Nucleus accumbens (tissue), 56 donors: ENCODE results near the gene CNST.
"Not testable (repeated sequence)": the region's sequence is repeated elsewhere in the genome, so short reads cannot be mapped to it uniquely, and the experiment has no call there.

Source experiments
- DNase-seq, 56 donors: peaks; one replicate each; lab custom pipeline; 2025; lab: John Stamatoyannopoulos, UW

Gene CNST

DNA sequence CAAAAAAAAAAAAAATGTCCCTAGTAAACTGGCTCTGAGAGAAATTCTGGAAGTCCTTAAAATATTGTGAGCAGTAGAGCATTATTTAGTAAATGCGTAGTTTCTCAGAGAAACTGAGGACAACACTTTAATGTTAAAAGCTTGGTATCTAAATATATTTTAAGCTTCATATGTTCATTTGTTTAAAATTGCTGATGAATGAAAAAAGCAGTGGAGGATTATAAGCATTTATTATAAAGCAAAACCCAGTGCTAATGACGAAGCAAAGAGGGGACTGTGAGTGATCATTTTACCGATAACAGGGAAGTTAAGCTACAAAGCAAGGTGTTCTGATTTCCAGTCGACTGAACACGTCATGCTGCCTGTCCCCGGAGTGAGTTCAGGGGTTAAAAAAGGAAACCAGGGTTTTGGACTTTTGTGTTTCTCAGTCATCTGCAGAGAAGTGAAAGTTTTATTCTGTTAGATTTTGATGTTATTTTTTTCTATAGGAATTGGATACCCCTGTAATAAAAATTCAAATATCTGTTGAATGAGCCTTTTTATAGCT lies 93.4 kb downstream of the CNST start:
- no peak for DNase-seq

- DNase-seq, result no peak
Observed at GRCh38 chr1:246661451-246661850, 95.2 kb downstream of the CNST start.

GRCh38 chr1:246667773-246668172 lies 101.5 kb downstream of the CNST start:
- no peak for DNase-seq

- peak in 16 of 56 donors; percentile 1 to 62 (median 26) for DNase-seq
Observed at GRCh38 chr1:246669659-246670058, 103.4 kb downstream of the CNST start.

DNA sequence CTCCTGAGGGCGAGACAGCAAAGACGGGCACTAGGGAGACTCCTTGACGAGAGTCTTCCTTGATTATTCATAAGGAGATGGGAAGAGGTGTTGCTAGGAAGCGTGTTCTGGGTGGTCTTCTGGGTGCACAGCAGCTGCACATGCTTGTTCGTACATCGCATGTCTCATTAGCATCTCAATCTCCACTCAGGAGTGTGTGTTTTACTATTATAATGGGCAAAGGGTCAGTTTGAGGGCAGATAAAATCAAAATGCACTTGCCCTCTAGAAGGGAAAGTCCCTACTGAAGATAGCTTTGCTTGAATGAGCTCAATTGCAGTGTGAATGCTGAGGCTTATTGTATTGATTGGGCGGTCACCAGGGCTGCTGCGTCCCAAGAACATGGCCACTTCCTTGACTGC lies 107.8 kb downstream of the CNST start:
- no peak for DNase-seq

- DNase-seq, result no peak
Observed at GRCh38 chr1:246677842-246678241, 111.6 kb downstream of the CNST start.

DNA sequence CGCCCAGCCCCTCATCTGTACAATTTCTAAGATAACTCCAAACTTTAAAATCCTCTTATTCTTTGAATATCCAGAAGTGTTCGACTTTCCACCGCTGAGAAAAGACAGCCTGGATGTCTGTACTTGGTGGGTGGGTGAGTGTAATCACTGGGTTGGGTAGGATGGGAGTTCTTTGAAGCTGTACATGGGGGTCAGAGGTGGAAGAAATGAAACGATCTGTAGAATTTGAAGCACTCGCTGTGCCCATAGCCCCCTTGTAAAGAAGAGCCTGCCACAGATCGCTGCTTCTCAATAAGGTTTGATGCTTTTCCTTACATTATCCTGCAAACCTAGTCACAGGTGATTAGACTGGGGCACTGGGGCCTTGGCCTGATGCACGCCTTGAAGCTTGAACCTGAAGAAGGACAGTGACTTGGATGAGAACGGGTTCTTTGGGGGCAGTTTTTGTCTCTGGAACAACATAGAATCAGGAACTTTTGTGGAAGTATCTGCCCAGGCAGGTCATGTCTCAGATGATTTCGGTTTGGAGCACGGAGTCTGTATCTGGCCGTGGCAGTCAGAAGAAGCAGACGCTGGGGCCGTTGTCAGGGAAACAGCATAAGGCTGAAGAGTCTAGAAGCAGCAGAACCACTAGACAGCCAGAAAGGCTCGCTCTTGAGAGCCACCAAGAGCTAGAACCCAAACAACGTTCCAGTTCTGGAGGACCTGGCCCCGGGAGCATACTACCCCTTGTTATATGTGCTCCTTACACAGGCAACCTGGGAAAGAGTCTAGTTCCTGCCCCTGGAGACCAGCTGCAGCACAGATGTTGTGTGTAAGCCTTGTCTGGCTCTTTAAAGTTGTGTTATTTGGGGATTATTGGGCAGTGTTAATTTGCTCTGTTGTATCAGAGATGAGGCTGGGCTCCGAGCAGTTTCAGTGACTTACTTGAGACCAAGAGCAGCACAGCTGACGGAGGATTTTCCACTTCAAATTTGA lies 112.8 kb downstream of the CNST start:
- peak in 5 of 56 donors; percentile 7 to 22 (median 11) for DNase-seq

- DNase-seq, result no peak
Observed at GRCh38 chr1:246679794-246680177, 113.5 kb downstream of the CNST start.

GRCh38 chr1:246680190-246680589 lies 113.9 kb downstream of the CNST start:
- DNase-seq, result no peak

GRCh38 chr1:246680696-246681130 lies 114.5 kb downstream of the CNST start:
- DNase-seq, result peak in 4 of 56 donors; percentile 5 to 51 (median 16)

DNA sequence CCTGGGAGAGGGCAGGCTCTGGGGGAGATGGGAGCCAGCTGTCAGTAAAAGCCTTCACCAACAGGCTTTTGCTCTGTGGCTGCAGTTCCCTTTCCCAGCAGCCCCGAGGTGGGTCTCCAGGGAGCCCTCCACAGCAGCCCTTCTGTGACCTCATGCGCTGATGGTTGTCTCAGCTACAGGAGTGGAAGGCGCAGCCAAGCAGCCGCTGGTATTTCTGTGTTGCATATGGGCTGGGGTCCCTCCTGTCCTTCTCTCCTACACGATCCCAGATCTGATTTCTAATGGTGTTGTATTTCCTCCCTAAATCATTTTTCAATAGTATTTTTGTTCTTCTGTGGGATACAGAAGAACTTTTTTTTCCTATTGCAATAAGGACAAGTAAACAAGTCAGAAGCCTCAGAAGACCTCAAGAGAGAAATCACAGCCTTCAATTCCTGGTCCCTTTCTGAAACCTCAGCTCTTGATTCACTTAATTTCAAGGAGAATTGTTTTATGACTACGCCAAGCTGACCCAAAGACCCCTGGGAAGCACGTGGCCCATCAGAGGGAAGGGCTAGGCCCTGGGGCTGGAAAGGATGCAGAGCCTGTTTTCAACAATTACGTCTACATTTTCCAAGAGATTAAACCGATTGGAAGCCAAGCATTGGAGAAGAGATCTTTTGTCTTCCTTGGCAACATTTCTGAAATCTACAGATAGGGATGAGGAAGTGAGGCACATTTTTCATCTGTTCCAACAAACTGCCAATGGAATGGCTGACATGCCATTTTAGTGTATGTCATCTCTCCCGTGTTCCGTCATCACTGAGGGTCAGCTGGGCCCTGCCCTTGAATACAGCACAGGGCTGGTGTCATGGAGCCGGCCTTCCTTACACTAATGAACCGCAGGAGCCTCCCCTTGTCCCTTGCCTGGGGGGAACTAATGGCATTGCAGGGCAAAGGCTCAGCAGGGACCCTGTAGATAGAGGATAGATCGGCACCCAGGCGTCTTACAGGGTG lies 115.9 kb downstream of the CNST start:
- no peak for DNase-seq

- DNase-seq, result no peak
Observed at GRCh38 chr1:246683521-246683920, 117.3 kb downstream of the CNST start.

DNA sequence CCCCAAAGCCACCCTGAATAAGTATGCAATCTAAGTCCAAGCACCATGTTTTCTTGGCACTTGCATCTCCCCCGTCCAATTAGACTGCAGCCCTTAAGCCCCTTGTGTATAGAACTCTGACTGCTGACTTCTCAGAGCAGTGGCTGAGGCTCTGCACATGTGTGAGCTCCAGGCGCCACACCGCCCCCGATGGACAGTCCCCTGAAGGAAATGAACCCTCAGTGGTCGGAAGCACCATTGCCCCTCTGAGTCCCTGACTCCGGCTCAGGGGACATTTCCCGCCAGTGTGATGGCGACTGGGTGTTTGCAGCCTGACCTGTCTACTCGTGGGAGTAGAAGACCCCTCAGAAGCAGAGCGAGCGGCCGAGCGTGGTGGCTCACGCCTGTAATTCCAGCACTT lies 120.7 kb downstream of the CNST start:
- DNase-seq, result no peak

DNA sequence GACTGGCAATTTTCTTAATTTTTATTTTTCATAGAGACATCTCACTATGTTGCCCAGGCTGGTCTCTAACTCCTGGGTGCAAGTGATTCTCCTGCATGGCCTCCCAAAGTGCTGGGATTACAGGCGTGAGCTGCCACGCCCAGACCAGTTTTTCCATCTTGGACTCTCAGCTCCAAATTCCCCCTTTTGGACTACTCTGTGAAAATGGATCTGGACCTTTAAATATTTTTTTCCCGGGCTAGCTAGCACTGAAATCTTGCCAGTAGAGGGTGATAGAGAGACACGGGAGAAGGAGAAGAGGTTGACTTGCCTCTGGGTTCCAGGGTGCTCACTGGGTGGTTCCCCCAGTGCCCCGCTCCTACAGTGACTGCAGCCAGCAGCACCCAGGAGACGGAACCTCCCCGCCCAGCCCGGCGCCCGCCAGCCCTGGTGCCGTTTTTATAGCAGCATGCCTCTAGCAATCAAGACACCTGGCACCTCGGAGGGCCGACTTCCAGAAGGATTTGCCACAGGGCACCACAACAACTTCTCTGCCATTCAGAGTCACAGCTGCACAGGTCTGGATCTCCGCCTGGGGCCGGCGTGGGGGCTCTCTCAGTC lies 123.3 kb downstream of the CNST start:
- DNase-seq, result peak in 44 of 56 donors; percentile 7 to 72 (median 39)

DNA sequence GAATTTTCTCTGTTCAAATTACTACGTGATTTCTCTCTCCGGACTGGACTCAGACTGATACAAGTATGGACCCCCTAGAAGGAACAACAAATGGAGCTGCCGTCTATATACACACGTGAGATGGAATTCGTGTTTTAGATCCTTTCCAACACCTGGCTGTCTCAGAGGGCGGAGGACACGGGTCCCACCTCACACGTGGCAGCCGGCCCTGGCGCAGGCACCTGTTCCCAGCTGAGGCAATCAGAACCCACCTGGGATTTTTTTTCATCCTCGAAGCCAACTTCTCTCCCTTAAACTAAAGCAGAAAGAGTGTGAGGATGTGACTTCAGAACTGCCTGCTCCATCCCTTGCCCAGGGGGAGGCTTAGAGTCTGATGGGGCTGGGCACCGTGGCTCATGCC lies 123.8 kb downstream of the CNST start:
- DNase-seq, result no peak

- peak in 18 of 56 donors; percentile 10 to 63 (median 32) for DNase-seq
Observed at GRCh38 chr1:246691622-246692495, 125.6 kb downstream of the CNST start.

GRCh38 chr1:246694213-246694895 lies 128.1 kb downstream of the CNST start:
- not testable (repeated sequence) for DNase-seq

DNA sequence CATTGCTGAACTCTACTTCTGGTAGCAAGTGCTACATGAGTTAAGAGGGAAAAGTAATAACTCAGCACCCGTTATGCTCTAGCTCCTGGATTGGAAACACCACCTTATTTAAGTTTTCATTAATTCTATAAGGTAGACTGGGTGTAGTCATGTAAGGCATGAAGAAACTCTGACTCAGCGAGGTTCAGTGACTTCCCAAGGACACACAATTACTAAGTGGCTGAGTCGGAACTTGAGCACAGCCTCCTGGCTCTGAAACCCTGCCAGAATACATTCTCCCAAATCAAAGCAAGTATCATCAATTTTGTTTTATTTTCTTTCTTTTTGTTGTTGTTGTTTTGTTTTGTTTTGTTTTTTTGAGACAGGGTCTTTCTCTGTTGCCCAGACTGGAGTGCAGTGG lies 128.9 kb downstream of the CNST start:
- DNase-seq, result no peak

DNA sequence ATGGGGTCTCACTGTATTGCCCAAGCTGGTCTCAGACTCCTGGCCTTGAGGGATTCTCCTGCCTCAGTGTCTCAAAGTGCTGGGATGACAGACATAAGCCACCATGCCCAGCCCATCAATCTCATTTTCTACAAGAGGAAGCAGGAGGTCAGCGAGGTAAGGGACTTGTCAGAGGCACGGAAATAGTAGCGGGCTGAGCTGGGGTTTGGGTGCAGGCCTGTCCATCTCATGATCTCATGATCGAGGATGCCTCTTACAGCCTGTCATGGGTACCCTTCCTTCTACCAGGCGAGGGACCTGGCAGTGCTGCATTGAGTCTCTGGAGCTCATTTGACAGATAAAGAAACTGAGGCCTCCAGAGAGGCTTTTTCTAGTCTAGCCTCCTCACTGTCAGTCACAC lies 129.4 kb downstream of the CNST start:
- DNase-seq, result no peak
